Gastrocnemius medialis (tissue), 4 donors: Measurements from ENCODE around the gene BTAF1. TPM values are rescaled to one million over a fixed set of nuclear protein-coding genes. Genes with fewer than 3 reads are reported as not detected.

Experiments used
- ATAC-seq, 2 donors: fragments of 150-250 bp; one replicate each; pipeline ENCODE4 v1.9.1; 2016
- DNase-seq, 2 donors: peaks; one replicate each; pipeline ENCODE4 v3.0.0-alpha.2; 2019
- H3K27ac ChIP-seq, 4 donors: fragments of 200-600 bp; sonication (generic); 1 replicate in 1 of 4; 2 replicates in 3 of 4; pipeline ENCODE4 v1.5.1; 2016 to 2018; ENCODE audit warnings: mild to moderate bottlenecking in 2 of 4, moderate library complexity in 1 of 4
- H3K27me3 ChIP-seq, 3 donors: fragments of 200-600 bp; sonication (generic) in 2 of 3; 1 replicate in 1 of 3; 2 replicates in 2 of 3; pipeline versions ENCODE4 v1.5.1 to v1.6.0; 2016 to 2019; ENCODE audit warnings: mild to moderate bottlenecking in 1 of 3, moderate library complexity in 1 of 3
- H3K36me3 ChIP-seq, 2 donors: fragments of 200-600 bp; sonication (generic) in 1 of 2; one replicate each; pipeline ENCODE4 v1.5.1; 2017 to 2018
- H3K4me1 ChIP-seq, 2 donors: fragments of 200-600 bp; sonication (generic) in 1 of 2; one replicate each; pipeline ENCODE4 v1.5.1; 2016 to 2017; ENCODE audit warnings: mild to moderate bottlenecking in 2 of 2
- H3K4me3 ChIP-seq, 4 donors: fragments of 200-600 bp; sonication (generic) in 3 of 4; 1 replicate in 1 of 4; 2 replicates in 3 of 4; pipeline ENCODE4 v1.5.1; 2016 to 2019; ENCODE audit warnings: mild to moderate bottlenecking in 2 of 4
- H3K9me3 ChIP-seq, 3 donors: fragments of 200-600 bp; sonication (generic) in 2 of 3; 1 replicate in 1 of 3; 2 replicates in 2 of 3; pipeline ENCODE4 v1.5.1; 2016 to 2019
- CTCF ChIP-seq, 5 experiments: fragments of 450-650 bp in 3 of 5; fragments of 200-600 bp in 2 of 5; sonication (generic) in 2 of 5; IDR thresholded peaks in 4 of 5; conservative IDR thresholded peaks in 1 of 5; 1 replicate in 4 of 5; 2 replicates in 1 of 5; pipeline ENCODE4 v1.5.1; 2016 to 2019; ENCODE audit warnings: antibody characterized with exemption in 5 of 5, mild to moderate bottlenecking in 3 of 5, moderate library complexity in 3 of 5
- POLR2A ChIP-seq, 2 donors: fragments of 450-650 bp; IDR thresholded peaks; one replicate each; pipeline ENCODE4 v1.6.1; 2017; ENCODE audit warnings: antibody characterized with exemption in 2 of 2, mild to moderate bottlenecking in 2 of 2, moderate library complexity in 2 of 2
- in situ Hi-C, 4 donors: fragments of 200-750 bp; cut with MboI; loops; one replicate each; pipeline versions ENCODE4 v1.15.0 to v1.8.0; 2017; ENCODE audit warnings: low sequenced_read_pairs in 4 of 4
- intact Hi-C: fragments of 100-400 bp; cut with DNase I; formaldehyde crosslinking; loops from one replicate; pipeline ENCODE4 v1.15.1; 2023; ENCODE audit warnings: low total_unique reads
- total RNA-seq, 4 donors: library from RNA; depleted of rRNA; stranded (reverse); fragments of >200 nt; gene quantifications; one replicate each; pipeline versions ENCODE4 v1.1.0 to v1.2.3, GENCODE V29; 2016

Gene BTAF1
- total RNA-seq, 4 donors from 2014 or later = 10.5 to 23.7 (median 11.3) TPM

DNA sequence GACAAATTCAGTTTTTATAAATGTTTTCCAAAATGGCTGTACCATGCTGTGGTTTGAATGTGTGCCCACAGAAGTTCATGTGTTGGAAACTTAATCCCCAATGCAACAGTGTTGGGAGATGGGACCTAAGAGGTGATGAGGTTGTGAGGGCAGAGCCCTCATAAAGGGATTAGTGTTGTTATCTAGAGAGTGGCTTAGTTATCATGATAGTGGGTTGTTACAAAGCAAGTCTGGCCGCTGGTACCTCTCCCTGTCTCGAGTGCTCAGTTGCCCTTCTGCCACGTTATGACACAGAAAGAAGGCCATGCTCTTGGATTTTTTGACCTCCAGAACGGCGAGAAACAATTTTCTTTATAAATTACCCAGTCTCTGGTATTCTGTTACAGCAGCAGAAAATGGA is 119.0 kb downstream of the BTAF1 start:
- Histone ChIP-seq H3K27me3 (no peaks in the 10 kb centered on the region), H3K4me3 (no peak overlapping the region), H3K36me3 (no peaks in the 10 kb centered on the region), H3K27ac (no peak overlapping the region), H3K4me1 (peaks cover 0 to 4% of the 10 kb centered on the region in 2 donors), H3K9me3 (no peaks in the 10 kb centered on the region)
- in situ Hi-C loops (no loop called here), intact Hi-C loops (no loop called here)
- ATAC-seq (no peak), DNase-seq (no peak)
- TF ChIP-seq POLR2A (IDR thresholded peaks at IDR 0.05) (no peak), CTCF (IDR thresholded peaks at IDR 0.05 in 4 of 5, conservative IDR thresholded peaks at IDR 0.05 in 1 of 5) (no peak)

DNA sequence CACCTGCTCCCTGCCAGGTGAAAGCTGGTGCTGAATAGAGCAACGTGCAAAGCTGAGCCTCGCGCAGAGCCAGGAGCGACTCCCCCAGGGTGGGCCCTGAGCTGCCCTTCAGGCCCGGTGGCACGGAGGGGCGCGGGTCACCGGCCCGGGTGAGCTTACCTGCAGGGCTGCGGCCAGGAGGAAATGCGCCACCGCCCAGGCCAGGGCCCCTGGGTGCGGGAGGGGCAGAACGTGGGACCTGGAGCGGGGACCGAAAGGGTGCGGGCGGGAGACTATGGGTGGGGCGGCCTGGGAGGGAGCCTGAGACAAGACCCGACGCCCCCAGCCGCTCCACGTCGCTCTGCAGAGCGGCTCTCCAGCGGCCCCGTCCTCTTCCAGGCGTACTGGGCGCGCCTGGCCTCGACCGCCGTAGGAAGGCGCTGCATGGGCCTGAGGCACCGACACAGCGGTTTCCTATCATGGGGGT is 122.1 kb downstream of the BTAF1 start:
- in situ Hi-C loops (no loop called here), intact Hi-C loops (no loop called here)
- no peaks in the 10 kb centered on the region for H3K9me3 ChIP-seq
- ATAC-seq (no peak), DNase-seq (no peak)
- H3K4me3 ChIP-seq = no peak overlapping the region
- no peaks in the 10 kb centered on the region for H3K4me1 ChIP-seq
- no peaks in the 10 kb centered on the region for H3K27me3 ChIP-seq
- H3K27ac ChIP-seq = no peak overlapping the region
- no peak for TF ChIP-seq CTCF (IDR thresholded peaks at IDR 0.05 in 4 of 5, conservative IDR thresholded peaks at IDR 0.05 in 1 of 5)
- TF ChIP-seq POLR2A (IDR thresholded peaks at IDR 0.05) = no peak
- H3K36me3 ChIP-seq = no peaks in the 10 kb centered on the region

DNA sequence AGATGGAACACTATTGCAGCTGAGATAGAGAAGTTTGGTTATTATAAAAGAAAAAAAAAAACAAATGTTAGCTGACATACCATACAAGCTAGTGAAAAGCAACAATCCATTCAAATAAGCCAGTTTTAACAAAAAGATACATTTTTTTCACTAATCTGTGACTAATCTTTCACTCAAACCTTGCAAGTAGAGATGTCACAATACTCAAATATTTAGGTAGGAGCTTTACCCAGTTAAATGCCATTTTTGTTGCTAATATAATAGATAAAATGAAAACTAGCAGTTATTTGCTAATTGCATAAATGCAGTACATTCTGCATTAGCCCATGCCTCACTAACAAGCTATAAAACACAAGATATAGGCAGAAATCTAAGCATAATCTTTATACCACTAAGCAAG is 123.6 kb downstream of the BTAF1 start:
- Histone ChIP-seq H3K9me3 (no peaks in the 10 kb centered on the region), H3K27ac (no peak overlapping the region), H3K27me3 (no peaks in the 10 kb centered on the region), H3K4me1 (no peaks in the 10 kb centered on the region), H3K36me3 (peaks cover 0 to 13% of the 10 kb centered on the region in 2 donors), H3K4me3 (no peak overlapping the region)
- DNase-seq (no peak), ATAC-seq (no peak)
- TF ChIP-seq POLR2A (IDR thresholded peaks at IDR 0.05) (no peak), CTCF (IDR thresholded peaks at IDR 0.05 in 4 of 5, conservative IDR thresholded peaks at IDR 0.05 in 1 of 5) (no peak)
- in situ Hi-C loops = no loop called here
- intact Hi-C loops = no loop called here

DNA sequence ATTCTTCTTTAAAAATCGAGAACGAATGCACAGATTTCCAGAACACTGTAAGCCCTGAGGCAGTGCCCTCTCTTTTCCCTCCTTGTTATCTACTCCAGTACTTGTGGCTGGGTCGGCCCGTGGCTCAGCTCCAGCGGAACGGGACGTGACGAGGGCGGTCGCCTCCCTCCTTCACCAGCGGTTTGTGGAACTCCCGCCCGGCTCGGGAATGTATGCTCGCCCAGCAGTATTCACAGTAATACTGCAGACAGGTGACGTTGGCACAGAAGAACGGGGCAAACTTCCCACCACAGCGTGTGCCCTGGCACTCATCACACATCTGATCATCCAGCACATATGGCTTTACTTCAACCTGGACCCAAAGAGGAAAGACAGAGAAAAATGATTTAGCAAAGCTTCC is 128.5 kb downstream of the BTAF1 start:
- no peak for ATAC-seq
- H3K9me3 ChIP-seq = no peaks in the 10 kb centered on the region
- peaks cover 0 to 13% of the 10 kb centered on the region in 2 donors for H3K36me3 ChIP-seq
- intact Hi-C loops (no loop called here), in situ Hi-C loops (no loop called here)
- no peak for TF ChIP-seq CTCF (IDR thresholded peaks at IDR 0.05 in 4 of 5, conservative IDR thresholded peaks at IDR 0.05 in 1 of 5)
- TF ChIP-seq POLR2A (IDR thresholded peaks at IDR 0.05) = no peak
- DNase-seq = no peak
- H3K27ac ChIP-seq = no peak overlapping the region
- no peaks in the 10 kb centered on the region for H3K4me1 ChIP-seq
- H3K4me3 ChIP-seq = no peak overlapping the region
- H3K27me3 ChIP-seq = no peaks in the 10 kb centered on the region

- Histone ChIP-seq H3K27me3 (no peaks in the 10 kb centered on the region), H3K27ac (no peak overlapping the region), H3K36me3 (peaks cover 0 to 13% of the 10 kb centered on the region in 2 donors), H3K4me3 (no peak overlapping the region), H3K4me1 (no peaks in the 10 kb centered on the region), H3K9me3 (no peaks in the 10 kb centered on the region)
- TF ChIP-seq CTCF (IDR thresholded peaks at IDR 0.05 in 4 of 5, conservative IDR thresholded peaks at IDR 0.05 in 1 of 5) (no peak), POLR2A (IDR thresholded peaks at IDR 0.05) (no peak)
- intact Hi-C loops (no loop called here), in situ Hi-C loops (no loop called here)
- DNase-seq (no peak), ATAC-seq (no peak)
Measured at GRCh38 chr10:92052741-92053140, 129.2 kb downstream of the BTAF1 start.
